SJCRH30 (cell line): ENCODE data around the gene SLC25A22. TPM values are rescaled to one million over a fixed set of nuclear protein-coding genes. Genes with fewer than 3 reads are reported as not detected.
A peak's percentile ranks its signal among the peaks of the same experiment; 100 is the strongest.

Source experiments
- DNase-seq, 2 experiments: peaks; one replicate each; pipeline ENCODE4 v3.0.0-alpha.2; 2015 to 2020
- H3K27ac ChIP-seq: fragments of 250-450 bp; sonication (Bioruptor Pico); 2 replicates; pipeline ENCODE4 v1.5.1; 2020; ENCODE audit warnings: mild to moderate bottlenecking, moderate library complexity
- H3K27me3 ChIP-seq: fragments of 250-450 bp; sonication (Bioruptor Pico); 2 replicates; pipeline ENCODE4 v1.5.1; 2020; ENCODE audit warnings: mild to moderate bottlenecking, moderate library complexity
- H3K36me3 ChIP-seq: fragments of 250-450 bp; sonication (Bioruptor Pico); 2 replicates; pipeline ENCODE4 v1.5.1; 2020; ENCODE audit warnings: mild to moderate bottlenecking, moderate library complexity
- H3K4me1 ChIP-seq: fragments of 250-450 bp; sonication (Bioruptor Pico); 2 replicates; pipeline ENCODE4 v1.5.1; 2020; ENCODE audit warnings: mild to moderate bottlenecking, moderate library complexity
- H3K4me3 ChIP-seq: fragments of 250-450 bp; sonication (Bioruptor Pico); 2 replicates; pipeline ENCODE4 v1.5.1; 2020; ENCODE audit warnings: mild to moderate bottlenecking, moderate library complexity
- H3K9me3 ChIP-seq: fragments of 250-450 bp; sonication (Bioruptor Pico); replicated peaks from 2 replicates; pipeline ENCODE4 v1.5.1; 2020; ENCODE audit warnings: mild to moderate bottlenecking, moderate library complexity
- total RNA-seq: library from RNA; depleted of rRNA; stranded (reverse); fragments of >200 nt; shearing (Covaris generic); gene quantifications from 2 replicates; pipeline ENCODE4 v1.2.3, GENCODE V29; 2014

The SLC25A22 gene
- total RNA-seq, 1 experiment from 2014 or later: 22.4 TPM

DNA sequence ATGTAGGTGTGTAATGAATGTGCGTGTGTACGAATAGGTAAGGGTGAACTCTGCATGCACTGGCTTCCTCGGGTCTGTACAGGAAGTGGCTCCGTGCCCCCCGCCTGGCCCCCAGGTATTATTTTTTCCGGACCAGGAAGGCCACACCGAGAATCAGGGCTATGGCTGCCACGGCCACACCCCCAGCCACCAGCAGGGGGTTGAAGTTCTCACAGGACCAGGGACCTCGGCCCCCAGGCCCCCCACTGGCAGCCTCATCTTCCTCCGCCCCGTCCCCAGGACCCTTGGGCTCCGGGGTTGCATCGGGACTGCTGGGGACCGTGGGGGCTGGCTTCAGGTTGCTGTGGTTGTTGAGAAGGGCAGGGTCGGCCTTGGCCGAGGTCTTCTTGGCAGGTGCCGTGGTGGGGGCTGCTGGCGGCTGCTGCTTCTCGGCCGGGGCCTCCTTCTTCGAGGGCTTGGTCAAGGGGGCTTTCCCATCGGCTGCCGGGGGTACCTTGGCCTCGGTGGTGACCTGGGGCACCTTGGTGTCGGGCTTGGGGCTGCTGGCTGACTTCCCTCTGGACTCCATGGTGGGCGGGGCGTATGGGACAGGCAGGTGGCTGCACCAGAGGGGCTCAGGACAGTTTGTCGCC is 10.0 kb downstream of the SLC25A22 start:
- no peaks in the 10 kb centered on the region for H3K36me3 ChIP-seq
- peaks cover 23% of the 10 kb centered on the region for H3K4me1 ChIP-seq
- H3K27ac ChIP-seq: no peak overlapping the region
- H3K4me3 ChIP-seq: no peak overlapping the region
- no peaks in the 10 kb centered on the region for H3K27me3 ChIP-seq
- H3K9me3 ChIP-seq: no peaks in the 10 kb centered on the region
- DNase-seq: no peak

DNA sequence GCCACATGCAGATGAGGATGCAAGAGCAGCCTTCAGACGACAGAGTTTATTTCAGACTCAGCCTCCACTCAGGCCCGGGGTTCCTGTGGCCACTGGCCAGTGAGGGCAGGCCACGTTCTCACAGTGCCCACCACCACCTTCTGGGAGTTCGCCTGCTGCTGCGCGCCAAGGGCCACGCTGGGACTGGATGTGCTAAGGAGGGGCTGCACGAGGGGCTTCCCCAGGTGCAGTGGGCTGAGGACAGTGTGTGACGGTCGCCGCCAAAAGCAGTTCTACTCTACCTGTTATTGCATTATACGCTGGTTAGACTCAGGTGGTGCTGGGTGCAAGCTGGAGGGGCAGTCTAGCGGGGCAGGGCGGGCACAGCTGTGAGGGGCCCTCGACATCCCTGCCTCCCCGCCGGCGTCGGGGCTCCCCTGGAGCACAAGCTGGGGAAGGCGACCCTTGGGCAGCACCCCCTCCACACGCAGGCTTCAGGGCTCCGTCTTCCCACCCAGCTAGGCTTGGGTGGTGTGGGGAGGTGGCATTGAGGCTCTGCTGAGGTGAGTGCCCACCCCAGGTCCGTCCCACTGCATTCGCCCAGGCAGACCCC is 10.9 kb downstream of the SLC25A22 start:
- no peaks in the 10 kb centered on the region for H3K27me3 ChIP-seq
- H3K27ac ChIP-seq: no peak overlapping the region
- no peaks in the 10 kb centered on the region for H3K9me3 ChIP-seq
- no peak for DNase-seq
- no peak overlapping the region for H3K4me3 ChIP-seq
- peaks cover 23% of the 10 kb centered on the region for H3K4me1 ChIP-seq
- no peaks in the 10 kb centered on the region for H3K36me3 ChIP-seq

DNA sequence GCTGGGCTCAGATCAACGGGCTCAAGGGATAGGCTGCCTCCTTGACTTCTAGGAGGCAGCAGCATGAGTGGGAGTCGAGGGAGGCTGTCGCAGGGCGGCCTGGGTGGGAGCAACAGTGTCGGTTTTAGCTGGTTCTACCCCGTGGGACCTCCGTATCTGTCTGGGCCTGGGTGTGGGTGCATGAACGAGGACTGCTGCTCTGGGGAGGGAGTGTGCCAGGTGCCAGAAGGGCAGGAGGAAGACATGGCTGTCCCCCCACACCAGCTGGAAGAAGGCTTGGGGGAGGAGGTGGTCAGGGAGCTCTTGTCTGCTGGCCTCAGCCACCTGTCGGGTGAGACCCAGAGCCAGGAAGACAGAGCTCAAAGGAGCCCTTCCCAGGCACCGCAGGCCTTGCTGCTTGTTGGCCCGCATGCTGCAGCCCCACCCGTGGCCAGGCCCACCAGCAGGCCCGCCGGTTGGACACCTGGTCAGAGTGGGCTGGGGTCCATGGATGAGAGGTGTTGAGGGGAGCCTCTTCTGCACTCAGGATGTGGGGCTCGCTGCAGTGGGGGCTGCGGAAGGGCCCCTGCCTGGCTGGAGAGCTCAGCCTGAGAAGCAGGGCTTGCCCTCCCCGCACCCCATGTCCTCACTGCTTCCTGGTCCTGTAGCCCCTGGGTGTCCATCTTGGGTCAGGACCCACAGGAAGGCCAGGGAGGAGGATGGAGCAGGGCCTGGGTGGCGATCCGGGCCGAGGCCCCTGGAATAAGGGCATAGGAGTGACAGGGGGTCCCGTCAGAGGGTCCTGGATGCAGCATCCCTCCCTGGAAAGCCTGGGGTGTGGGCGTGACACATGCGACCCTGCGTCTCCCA is 11.6 kb downstream of the SLC25A22 start:
- H3K9me3 ChIP-seq: no peaks in the 10 kb centered on the region
- peaks cover 23% of the 10 kb centered on the region for H3K4me1 ChIP-seq
- no peaks in the 10 kb centered on the region for H3K36me3 ChIP-seq
- DNase-seq: peak; percentile 54 to 60
- no peak overlapping the region for H3K4me3 ChIP-seq
- H3K27ac ChIP-seq: no peak overlapping the region
- no peaks in the 10 kb centered on the region for H3K27me3 ChIP-seq

DNA sequence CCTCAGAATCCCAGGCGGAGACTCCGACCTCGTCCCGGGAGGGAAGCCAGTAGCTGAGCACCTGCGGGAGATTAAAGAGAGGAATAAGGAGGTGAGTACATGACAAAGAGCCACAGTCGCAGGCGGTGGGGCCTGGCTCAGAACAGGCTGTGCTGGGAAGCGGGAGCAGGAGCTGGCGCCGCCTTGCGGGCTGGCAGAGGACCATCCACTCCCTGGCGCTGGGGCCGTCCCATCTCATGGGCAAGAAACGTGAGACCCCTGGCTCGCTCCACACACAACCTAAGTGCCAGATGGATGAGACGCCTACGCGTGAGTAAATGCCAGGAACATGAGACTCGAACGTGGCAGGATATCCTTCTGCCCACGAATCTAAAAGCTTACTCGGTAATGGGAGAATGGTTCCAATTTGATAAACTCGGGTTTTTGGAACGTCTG is 14.5 kb downstream of the SLC25A22 start:
- no peaks in the 10 kb centered on the region for H3K9me3 ChIP-seq
- DNase-seq: peak; percentile 72 to 76

DNA sequence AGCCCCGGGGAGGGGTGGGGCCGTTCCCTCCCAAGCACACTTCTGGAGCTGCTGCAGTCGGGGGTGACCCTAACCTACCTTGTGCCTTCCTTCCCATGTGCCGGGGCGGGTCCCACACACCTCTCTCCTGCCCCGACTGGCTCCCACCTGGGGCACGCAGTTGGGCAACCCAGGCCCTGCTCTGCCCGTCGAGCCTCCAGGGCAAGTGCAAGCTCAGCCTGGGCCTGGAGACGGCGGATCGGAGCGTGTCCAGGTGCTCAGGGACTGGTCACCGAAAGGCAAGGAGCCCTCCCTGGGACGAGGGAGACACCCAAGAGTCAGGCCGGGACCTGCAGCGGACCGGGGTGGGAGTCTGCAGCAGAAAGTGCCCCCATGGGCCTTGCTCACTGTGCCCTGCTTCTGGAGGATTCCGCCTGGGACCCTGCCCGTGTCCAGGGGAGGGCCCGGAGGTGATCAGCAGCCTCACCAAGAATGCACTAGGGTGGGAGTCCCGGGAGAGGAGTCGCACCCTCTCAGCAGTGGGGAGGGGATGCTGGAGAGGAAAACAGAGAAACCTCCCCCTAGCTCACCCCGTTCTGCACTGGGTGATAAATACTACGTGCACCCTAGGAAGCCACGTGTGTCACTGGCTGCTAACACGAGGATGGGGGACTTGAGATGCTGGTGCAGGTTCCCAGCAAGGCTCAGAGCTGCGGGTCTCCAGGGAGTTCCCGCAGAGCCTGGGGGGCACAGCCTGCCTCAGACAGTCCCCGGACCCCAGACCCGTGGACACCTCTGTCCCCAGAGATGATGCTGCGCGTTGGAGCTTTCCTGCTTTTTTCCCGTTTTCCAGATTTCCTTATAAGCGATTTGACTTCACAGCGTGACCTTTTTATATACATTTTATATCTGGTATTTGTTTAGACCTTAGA is 15.6 kb downstream of the SLC25A22 start:
- Histone ChIP-seq H3K4me3 (no peak overlapping the region), H3K27me3 (no peaks in the 10 kb centered on the region), H3K9me3 (no peaks in the 10 kb centered on the region), H3K4me1 (peaks cover 8% of the 10 kb centered on the region; the same call in 1 of the 2 replicates), H3K36me3 (no peaks in the 10 kb centered on the region), H3K27ac (no peak overlapping the region)
- no peak for DNase-seq

More for the DNA sequence above, 14.5 kb downstream of the SLC25A22 start:
- no peaks in the 10 kb centered on the region for H3K36me3 ChIP-seq
- peaks cover 9% of the 10 kb centered on the region for H3K4me1 ChIP-seq
- H3K4me3 ChIP-seq: no peak overlapping the region
- H3K27ac ChIP-seq: no peak overlapping the region
- no peaks in the 10 kb centered on the region for H3K27me3 ChIP-seq

DNA sequence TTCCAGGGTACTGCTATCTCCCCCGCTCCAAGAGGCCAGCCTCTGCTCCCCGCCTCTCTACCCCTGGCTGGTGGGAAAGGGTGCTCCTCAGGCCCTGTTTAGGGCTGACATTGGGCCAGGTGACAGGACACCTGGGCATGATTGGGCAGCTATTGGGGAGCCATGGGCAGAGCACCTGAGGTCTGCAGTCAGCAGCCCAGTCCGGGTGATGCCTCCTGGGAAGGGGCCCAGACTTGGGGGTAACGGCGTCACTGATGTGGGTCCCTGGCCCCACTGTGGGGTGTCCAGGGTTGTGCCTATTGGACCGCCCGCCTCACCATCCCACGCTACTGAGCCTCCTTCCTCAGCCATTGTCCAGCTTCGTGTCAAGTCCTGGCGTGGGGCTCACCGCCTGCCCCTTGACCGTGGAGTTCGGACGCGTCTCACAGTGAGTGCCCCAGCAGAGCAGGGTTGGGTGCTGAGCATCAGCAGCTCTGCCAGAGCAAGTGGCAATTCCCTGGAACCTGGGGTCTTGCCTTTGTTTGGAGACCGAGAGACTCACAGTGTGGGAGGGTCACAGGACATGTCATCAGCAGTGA is 18.0 kb downstream of the SLC25A22 start:
- H3K27me3 ChIP-seq: no peaks in the 10 kb centered on the region
- DNase-seq: no peak
- H3K36me3 ChIP-seq: no peaks in the 10 kb centered on the region
- no peak overlapping the region for H3K4me3 ChIP-seq
- H3K27ac ChIP-seq: no peak overlapping the region
- no peaks in the 10 kb centered on the region for H3K9me3 ChIP-seq
- H3K4me1 ChIP-seq: 0 out of 2 replicates have a peak, but pooled peaks cover 6% of the 10 kb centered on the region

DNA sequence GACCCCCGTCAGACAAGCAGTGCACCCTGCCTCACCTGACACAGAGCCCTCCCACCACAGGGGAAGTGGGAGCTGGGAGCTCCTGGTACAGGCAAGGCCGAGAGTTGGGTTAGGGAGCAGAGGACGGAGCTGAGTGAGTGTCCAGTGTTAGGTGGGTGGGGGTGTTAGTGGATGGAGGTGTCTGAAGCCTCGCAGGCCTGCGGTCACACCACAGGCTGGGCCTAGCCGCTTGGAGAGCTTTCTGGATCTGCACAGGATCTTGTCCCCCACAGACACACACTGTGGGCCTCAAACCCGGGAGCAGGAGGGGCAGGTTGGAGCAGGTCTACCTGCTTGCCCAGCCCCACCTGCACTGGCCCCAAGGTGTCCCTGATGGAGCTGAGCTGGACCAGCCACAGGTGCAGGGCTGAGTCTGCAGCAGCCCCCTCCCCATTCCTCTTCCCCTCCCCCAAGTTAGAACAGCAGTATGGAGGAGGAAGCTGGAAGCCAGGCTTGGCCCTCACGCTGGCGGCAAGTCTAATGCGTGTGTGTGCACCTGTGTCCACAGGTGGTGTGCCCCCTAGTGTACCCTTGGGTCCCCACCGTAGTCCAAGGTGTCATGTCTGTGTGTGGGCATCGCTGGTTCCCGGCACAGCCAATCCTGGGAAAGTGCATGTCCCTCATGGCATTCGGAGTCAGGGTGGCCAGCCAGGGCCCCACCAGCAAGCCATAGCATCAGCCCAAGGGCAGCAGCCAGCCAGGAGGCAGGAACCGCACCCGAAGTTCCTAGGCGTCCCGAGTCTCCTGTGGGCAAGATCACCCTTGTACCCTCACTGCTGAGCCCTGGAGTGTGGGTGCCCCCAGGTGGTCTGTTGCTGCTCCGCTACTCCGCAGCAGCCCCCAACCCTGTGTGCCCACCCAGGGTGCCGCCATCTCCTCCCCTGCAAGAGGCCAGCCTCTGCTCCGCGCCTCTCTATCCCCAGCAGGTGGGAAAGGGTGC is 18.8 kb downstream of the SLC25A22 start:
- Histone ChIP-seq H3K27ac (no peak overlapping the region), H3K36me3 (peaks cover 2% of the 10 kb centered on the region; the same call in 1 of the 2 replicates), H3K27me3 (no peaks in the 10 kb centered on the region), H3K4me1 (0 out of 2 replicates have a peak, but pooled peaks cover 6% of the 10 kb centered on the region), H3K4me3 (no peak overlapping the region), H3K9me3 (no peaks in the 10 kb centered on the region)
- no peak for DNase-seq

DNA sequence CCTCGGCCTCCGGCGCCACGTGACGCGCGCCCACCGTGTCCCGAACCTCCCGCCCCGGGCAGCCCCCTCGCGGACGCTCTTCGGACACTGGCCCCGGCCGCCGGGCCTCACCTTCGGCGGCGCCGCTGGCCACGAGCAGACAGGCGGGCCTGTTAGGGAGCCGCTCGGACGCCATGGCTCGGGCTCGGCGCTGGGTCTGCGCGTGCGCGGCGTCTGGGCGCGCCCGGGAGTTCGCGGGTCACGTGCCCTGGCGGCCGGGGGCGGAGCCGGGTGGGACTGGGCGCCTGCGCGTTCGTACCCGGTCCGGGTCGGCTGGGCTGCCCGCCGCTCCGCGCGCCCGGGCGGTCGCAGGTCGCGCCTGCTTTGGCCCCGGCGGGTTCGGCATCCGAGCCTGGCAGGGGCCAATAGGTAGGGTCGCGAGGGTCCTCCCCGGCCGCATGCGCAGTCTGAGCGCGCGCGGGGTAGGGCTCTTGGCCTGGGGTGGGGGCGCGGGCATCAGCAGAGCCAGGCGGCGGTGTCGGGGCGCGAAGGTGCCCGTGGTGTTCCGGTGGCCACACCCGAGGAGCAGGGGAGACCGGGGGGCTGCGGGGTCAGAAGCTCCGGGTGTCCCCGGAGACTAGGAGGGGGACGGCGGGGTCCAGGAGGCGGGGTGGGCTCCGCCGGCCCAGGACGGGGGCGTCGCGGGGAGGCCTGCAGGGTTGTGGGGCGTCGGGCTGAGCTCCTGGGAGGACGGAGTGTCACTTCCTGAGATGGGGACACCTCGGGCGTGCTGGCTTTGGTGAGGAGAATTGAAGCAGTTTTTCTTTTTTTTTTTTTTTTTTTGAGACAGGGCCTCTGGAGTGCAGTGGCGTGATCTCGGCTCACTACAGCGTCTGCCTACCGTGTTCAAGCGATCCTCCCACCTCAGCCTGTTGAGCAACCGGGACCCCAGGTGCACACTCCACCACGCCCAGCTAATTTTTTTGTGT is 20.5 kb downstream of the SLC25A22 start, which contains the start of gene GATD1:
GATD1 (minus strand) TSS at position 200 of the 968 bp plus-strand sequence; CDS start at position 175, 25 bp downstream.
- DNase-seq: peak; percentile 89 to 91
- Histone ChIP-seq H3K36me3 (peaks cover 7% of the 10 kb centered on the region; the same call in 1 of the 2 replicates), H3K4me3 (peak within 1 kb of the TSS; percentile 99), H3K9me3 (no peaks in the 10 kb centered on the region), H3K27ac (peak within 1 kb of the TSS; percentile 66), H3K4me1 (peaks cover 17% of the 10 kb centered on the region; the same call in 1 of the 2 replicates), H3K27me3 (no peaks in the 10 kb centered on the region)

DNA sequence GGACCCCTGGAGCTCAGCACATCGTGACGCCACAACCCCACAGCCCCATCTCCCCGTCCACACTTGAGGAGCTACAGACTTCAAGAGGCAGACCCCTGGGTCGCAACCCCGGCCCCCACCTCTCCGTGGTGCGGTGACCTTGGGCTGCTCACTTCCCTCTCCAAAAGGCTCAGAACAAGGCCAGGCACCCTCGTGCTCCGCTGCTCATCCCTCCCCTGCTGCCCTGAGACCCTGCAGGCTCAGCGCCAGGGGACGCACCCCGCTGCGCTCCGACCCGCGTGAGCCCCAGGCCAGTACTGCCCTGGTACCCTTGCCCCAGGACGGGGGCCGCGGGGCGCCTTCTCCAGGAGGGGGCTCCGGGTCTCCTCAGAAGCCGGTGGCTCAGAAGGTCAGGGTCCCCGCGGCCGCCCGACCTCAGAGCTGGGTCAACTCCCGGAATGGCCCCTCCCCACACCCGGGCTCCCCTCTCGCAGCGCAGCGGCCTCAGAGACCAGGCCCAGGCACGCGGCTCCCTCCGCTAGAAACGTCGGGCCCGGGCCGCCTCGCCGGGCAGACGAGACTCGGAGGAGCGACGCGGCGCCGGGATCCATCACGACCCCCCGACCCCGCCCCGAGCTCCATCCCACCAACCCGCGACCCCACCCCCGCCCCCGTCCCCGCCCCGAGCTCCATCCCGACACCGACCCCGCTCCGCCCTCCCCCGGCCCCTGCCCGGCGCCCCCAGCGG is 21.4 kb downstream of the SLC25A22 start:
- no peaks in the 10 kb centered on the region for H3K27me3 ChIP-seq
- peak overlapping the region; percentile 66 for H3K27ac ChIP-seq
- peak; percentile 51 to 60 for DNase-seq
- no peaks in the 10 kb centered on the region for H3K9me3 ChIP-seq
- H3K4me3 ChIP-seq: peak overlapping the region; percentile 99
- peaks cover 19% of the 10 kb centered on the region; the same call in 1 of the 2 replicates for H3K4me1 ChIP-seq
- H3K36me3 ChIP-seq: peaks cover 9% of the 10 kb centered on the region; the same call in 1 of the 2 replicates

DNA sequence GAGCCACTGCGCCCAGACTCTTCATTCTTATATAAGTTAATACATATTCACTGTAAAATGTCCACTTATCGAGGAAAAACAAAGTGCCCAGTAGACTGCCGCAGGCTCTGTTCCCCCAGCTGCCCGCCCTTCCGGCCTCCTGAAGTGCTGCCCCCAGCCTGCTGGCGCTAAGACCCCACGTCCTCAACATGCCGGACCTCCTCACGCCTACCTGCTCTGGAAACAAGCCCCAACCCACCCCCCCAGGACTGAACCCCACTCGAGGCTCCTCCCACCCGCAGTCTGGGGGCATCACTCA is 21.9 kb downstream of the SLC25A22 start:
- Histone ChIP-seq H3K27me3 (no peaks in the 10 kb centered on the region), H3K4me1 (peaks cover 19% of the 10 kb centered on the region; the same call in 1 of the 2 replicates), H3K4me3 (peak overlapping the region; percentile 99), H3K27ac (peak overlapping the region; percentile 66), H3K9me3 (no peaks in the 10 kb centered on the region), H3K36me3 (peaks cover 14% of the 10 kb centered on the region; the same call in 1 of the 2 replicates)
- no peak for DNase-seq

DNA sequence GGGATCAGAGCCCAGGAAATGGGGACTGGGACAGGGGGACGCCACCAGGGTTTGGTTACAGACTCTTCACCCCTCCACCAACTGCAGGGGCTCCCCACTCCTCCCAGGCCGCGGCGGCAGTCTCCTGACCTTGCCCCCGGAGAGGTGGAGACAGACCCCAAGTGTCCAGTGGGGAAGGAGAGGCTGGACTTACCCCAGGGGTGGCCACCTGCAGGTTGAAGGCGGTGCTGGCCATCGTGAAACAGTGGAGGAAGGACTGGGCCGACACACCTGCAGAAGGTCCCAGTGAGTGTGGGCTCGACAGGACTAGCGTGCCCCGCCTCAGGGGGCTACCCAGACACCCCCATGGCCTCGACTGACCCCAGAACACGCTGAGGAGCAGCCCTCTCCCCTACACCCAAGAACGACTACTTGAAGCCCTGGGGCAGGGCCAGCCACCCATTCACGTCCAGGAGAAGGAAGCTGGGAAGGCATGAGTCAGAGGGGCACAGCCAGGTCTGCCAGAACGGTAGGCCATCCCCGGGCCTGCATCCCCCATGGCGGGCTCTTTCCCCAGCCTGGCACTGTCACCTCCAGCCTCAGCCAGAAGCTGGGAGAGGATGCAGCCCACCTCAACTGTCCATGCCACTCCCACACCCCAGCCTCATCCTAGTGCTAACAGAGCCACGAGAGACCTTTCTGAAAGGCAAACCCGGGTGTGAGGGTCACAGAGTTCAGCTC is 23.0 kb downstream of the SLC25A22 start:
- no peaks in the 10 kb centered on the region for H3K9me3 ChIP-seq
- no peak overlapping the region for H3K4me3 ChIP-seq
- H3K27ac ChIP-seq: no peak overlapping the region
- no peak for DNase-seq
- H3K4me1 ChIP-seq: peaks cover 19% of the 10 kb centered on the region; the same call in 1 of the 2 replicates
- H3K27me3 ChIP-seq: no peaks in the 10 kb centered on the region
- peaks cover 20% of the 10 kb centered on the region; the same call in 1 of the 2 replicates for H3K36me3 ChIP-seq
